HG03354 (cell line): Measurements from ENCODE around the gene PLIN5.

Experiments used
- ATAC-seq: cut with Tn5 transposase; IDR thresholded peaks from one replicate; pipeline ENCODE4 v1.9.1; 2021; ENCODE audit warnings: mild to moderate bottlenecking; ENCODE audit not compliant: unreplicated experiment, poor library complexity, severe bottlenecking

Gene PLIN5

GRCh38 chr19:4534836-4535658 lies at the start of gene PLIN5:
PLIN5 (minus strand) TSS chr19:4535224; CDS start chr19:4534074, 1,150 bp downstream.
- ATAC-seq: no peak

GRCh38 chr19:4583961-4584669 lies 49.1 kb upstream of the PLIN5 start:
- ATAC-seq: no peak

GRCh38 chr19:4582980-4583842 lies 48.2 kb upstream of the PLIN5 start:
- no peak for ATAC-seq

- ATAC-seq: no peak
Measured at GRCh38 chr19:4581666-4582553, 46.9 kb upstream of the PLIN5 start.

GRCh38 chr19:4580961-4581665 lies 46.1 kb upstream of the PLIN5 start:
- ATAC-seq: no peak

- ATAC-seq: no peak
Measured at GRCh38 chr19:4580021-4580901, 45.2 kb upstream of the PLIN5 start.

GRCh38 chr19:4579389-4579788 lies 44.4 kb upstream of the PLIN5 start:
- ATAC-seq: no peak

- ATAC-seq: no peak
Measured at GRCh38 chr19:4578552-4579248, 43.7 kb upstream of the PLIN5 start.

GRCh38 chr19:4577020-4577782 lies 42.2 kb upstream of the PLIN5 start:
- no peak for ATAC-seq

GRCh38 chr19:4576016-4576933 lies 41.3 kb upstream of the PLIN5 start:
- no peak for ATAC-seq

GRCh38 chr19:4575267-4576015 lies 40.4 kb upstream of the PLIN5 start:
- ATAC-seq: no peak

GRCh38 chr19:4573682-4574081 lies 38.7 kb upstream of the PLIN5 start:
- no peak for ATAC-seq

GRCh38 chr19:4571305-4571917 lies 36.4 kb upstream of the PLIN5 start:
- no peak for ATAC-seq

GRCh38 chr19:4570916-4571304 lies 35.9 kb upstream of the PLIN5 start:
- ATAC-seq: no peak
